GM19468 (cell line): Measurements from ENCODE around the gene GPR179.

Source experiments
- ATAC-seq: cut with Tn5 transposase; IDR thresholded peaks from one replicate; pipeline ENCODE4 v1.9.1; 2021; ENCODE audit warnings: mild to moderate bottlenecking, moderate library complexity, moderate number of reproducible peaks; ENCODE audit not compliant: unreplicated experiment; ENCODE audit errors: extremely low read depth

Gene GPR179, protein sequence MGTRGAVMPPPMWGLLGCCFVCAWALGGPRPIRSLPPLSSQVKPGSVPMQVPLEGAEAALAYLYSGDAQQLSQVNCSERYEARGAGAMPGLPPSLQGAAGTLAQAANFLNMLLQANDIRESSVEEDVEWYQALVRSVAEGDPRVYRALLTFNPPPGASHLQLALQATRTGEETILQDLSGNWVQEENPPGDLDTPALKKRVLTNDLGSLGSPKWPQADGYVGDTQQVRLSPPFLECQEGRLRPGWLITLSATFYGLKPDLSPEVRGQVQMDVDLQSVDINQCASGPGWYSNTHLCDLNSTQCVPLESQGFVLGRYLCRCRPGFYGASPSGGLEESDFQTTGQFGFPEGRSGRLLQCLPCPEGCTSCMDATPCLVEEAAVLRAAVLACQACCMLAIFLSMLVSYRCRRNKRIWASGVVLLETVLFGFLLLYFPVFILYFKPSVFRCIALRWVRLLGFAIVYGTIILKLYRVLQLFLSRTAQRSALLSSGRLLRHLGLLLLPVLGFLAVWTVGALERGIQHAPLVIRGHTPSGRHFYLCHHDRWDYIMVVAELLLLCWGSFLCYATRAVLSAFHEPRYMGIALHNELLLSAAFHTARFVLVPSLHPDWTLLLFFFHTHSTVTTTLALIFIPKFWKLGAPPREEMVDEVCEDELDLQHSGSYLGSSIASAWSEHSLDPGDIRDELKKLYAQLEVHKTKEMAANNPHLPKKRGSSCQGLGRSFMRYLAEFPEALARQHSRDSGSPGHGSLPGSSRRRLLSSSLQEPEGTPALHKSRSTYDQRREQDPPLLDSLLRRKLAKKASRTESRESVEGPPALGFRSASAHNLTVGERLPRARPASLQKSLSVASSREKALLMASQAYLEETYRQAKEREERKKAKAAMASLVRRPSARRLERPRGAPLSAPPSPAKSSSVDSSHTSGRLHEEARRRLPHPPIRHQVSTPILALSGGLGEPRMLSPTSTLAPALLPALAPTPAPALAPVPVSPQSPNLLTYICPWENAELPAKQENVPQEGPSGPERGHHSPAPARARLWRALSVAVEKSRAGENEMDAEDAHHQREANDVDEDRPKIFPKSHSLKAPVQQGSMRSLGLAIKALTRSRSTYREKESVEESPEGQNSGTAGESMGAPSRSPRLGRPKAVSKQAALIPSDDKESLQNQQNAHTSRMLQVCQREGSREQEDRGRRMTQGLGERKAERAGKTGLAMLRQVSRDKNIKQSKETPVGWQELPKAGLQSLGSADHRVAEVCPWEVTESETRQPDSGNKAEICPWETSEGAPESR (N-terminal part only)

DNA sequence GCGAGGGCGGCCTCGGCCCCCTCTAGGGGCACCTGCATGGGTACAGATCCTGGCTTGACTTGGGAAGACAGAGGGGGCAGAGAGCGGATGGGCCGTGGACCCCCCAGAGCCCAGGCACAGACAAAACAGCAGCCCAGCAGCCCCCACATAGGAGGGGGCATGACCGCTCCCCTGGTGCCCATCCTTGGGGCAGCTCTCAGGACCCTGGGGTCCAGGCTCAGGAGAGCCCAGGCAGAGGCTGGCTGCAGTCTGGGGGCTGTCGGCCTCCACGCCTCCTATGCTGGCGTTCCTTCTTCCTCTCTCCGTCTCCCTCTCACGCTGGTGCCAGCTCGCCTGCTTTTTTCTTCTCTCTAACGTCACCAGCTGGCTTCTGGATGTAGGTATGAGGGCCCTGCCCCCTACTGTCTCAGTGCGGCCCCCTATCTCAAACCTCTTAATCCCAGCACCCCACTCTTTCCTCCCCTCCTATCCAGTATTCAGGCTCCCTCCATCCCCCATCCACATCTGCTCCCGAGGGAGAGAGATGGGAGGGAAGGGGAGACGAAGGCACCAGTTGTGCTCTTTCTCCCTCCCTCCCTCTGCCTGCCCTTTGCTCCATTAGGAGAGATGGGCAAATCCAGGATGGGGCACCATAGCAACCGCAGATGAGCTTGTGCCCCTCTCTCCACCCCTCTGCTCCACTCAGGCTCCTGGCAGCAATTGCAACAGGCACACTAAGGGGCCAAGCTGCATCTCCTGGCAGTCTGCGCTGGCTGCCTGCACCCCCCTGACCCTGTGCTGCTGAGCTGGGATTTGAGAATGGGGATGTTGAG is at the start of gene GPR179:
TSS of gene GPR179 (minus strand) at position 349 of the 812 bp plus-strand sequence. CDS start at position 182, 167 bp downstream.
- no peak for ATAC-seq

DNA sequence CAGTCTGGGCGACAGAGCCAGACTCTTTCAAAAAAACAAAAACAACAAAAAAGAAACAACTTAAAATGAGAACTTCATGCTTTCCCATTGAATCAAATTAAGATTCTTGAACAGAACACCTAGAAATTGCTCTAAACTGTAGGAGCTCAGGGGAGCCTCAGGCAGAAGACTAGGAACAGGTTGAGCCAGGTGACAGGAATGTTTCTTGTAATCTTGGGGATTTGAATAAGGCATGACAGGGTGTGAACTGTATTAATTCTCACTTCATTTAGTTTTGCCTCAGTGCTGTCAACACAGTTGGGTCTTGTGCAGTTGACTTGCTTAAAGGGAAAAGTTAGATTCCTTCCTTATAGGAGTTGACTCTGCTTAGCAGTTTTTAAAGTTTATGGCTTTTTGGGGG is 35.7 kb upstream of the GPR179 start:
- no peak for ATAC-seq

DNA sequence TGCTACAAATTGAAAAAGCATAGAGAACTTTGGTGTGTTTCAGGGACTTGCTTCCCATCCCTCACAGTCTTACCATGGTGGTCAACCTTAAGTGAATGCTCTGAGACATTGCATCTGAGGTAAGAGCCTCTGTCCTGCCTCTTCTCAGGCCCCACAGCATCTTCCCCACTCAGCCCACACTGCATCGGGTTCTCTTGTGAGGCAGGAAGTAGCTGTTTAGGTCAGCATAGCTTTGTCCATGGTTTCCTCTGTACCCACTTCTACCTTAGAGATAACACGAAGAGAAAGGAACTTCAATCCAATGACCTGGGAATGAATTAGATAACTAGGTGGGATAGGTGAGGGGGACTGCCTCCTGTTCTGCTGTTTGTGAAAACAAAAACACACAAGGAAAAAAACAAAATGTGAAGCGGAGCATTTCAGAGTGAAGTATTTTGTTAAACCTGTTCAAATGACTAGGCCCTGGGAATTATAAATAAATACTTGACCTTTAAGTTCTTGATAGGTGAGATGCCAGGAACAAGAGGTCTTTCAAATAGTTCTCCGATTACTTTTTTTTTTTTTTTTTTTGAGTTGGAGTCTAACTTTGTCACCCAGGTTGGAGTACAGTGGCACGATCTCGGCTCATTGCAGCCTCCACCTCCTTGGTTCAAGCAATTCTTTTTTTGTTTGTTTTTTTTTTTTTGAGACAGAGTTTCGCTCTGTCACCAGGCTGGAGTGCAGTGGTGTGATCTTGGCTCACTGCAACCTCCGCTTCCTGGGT is 25.5 kb upstream of the GPR179 start:
- ATAC-seq: no peak

DNA sequence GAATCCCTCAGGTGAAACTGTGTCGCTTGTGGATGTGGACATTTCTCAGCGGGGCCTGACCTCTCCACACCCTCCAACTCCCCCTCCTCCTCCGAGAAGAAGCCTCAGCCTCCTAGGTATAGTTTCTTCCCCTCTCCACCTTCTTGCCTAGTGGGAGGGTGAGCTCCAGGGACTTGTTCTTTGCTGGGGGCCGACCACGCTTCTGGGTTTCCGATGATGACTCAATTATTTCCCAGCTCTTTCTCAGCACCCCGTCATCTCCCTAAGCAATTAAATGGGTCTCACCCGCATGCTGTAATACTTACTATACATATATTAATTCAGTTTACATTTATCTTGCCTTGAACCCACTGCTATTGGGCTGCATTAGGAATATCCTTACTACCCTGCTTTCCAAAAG is 21.0 kb upstream of the GPR179 start:
- no peak for ATAC-seq

DNA sequence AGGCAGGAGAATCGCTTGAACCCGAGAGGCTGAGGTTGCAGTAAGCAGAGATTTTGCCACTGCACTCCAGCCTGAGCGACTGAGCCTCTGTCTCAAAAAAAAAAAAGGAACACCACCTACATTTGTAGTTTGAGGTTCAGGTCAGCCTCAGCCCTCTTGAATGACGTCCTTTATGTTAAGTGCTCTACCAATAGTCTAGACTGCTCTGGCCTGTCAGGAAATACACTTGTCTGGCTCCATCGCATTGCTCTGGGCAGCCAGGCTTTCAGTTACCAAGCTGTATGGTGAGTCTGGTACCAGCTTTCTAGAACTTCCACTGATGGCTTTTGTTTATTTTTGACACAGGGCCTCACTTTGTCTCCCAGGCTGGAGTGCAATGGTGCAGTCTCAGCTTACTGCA is 19.3 kb upstream of the GPR179 start:
- ATAC-seq: no peak

DNA sequence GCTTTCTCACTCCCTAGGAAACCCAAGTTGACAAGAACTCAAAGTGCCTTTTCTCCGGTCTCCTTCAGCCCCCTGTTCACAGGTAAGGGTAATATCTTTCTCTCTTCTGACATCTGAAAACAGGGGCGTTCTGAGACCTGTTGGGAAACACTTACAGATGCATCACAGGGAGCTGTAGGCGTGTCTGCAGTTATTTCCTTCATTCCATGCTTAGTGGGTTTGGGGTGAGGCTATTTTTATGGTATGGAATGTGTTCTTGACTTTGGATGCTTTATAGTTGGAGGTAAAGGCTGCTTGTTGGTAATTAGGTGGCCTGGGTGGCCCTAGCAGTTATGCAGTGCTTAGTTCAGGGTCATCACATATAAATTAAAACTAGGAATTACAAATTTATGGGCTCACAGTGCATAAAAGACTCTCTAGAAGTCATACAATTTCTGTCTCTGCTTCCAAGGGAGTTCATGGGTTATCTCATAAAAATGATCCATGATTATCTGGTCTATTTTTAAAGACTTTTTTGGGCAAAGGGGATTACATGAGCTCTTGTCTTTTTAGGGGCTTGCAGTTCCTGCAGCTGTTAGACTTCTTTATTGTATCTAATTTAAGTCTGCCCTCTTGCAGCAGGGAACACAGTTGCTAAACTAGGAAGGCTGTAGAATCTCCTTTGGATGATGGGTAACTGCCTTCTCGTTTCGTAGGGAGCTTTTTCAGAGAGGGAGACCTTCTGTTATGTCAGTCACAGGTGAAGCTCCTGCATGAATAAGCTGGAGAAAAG is 18.1 kb upstream of the GPR179 start:
- no peak for ATAC-seq

DNA sequence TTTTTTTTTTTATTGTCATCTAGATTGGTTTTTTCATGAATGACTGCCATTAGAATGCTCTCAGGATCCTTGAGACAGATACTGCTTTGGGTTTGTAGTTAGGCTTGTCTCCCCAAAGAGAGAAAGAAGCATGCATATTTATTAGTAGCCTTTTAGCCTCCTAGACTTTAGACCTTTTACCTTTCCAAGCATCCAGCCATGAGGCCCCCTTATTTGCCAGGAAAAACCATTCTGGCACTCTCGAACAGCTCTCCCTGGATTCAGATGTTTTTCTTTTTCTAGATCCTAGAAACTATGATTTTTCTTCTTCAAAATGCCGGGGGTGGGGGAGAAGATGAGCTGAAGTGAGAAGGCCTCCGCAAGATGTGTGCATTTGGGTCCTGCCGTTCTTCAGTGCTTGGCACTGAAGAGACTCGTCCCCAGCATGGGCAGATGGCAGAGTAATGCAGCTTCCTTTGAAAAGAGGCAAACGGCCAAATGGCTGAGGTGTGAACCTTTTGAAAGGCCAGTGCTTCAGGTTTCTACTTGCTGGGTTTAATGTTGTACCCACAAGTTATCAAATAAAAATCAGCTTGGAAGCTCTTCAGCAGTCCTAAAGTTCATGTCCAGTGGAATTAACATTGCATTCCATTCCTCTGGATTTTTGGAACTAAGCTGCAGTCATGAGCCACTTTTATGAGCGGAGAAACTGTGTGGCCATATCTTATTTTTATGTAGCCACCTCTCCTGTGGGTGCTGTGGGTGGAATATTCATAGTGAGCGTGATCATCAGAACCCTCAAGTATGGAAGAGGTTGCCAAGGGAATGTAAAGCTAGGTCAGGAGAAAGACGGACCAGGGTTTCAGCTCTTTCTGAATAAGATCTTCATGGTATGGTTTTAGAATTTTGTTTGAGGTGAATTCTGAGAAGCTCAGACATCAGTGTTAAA is 15.1 kb upstream of the GPR179 start:
- ATAC-seq: no peak

DNA sequence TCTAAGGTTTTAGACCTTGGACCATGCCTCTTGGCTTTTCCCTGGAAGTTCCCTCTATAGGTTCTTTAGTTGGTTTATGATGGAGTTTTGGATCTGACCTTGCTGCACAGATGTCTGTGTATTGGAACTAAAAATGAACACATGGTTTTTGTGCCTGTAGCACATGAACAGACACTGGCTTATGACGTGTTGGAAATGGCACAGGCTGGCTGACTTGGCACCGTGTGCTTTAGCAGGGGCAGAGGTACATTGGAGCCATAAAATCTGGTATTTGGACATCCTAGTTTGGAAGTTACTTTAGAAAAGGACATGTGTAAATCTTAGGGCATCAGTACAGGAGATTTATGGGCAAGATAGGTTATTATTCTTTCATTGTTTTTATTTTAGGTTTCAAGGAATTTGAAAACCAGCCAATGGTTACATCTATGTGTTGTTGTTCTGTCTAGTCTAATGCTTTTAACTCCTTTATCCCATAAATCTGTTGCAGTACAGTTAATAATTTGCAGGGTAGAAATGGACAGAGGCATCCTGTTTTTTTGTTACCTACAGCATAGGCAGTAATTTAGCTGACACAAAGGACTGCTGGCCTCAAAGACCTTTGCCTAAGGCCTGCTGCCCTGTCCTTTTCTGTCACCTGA is 13.8 kb upstream of the GPR179 start:
- ATAC-seq: no peak

DNA sequence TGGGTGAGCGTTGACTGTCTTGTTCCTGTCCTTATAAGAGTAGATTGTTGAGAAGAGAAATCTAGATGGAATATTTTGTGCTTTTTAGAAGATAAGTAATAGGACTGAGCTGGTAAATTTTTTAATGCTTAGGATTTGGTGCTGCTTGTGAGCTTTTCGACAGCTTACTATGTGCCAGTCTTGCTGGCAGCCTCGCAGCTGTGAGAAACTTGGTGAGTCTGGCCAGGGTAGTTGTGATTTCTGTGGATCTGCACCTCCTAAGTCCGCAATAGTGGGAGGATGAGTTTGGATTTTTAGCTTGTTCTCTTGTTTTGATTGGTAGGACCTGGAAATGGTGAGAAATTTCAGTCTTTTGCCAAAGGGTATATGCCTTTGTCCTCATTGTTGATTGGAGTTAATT is 11.5 kb upstream of the GPR179 start:
- no peak for ATAC-seq

DNA sequence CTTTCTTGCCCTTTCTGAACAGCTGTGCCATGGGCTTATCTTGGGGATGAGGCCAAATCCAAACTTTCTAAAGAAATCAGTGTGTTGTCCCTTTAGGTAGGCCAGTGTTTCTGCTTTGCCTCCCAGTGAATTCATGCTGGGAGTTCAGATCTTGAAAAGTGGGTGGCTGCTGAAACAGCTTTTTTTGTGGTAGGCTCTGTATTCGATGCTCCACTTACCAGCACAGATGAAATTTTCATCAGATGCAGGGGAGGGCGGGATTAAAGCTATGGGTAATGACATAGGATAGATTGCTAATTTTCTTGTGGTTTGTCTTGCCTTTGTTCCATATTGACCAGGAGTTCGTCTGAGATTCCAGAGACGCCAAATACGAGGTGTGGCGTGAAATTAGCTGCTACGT is 10.7 kb upstream of the GPR179 start:
- ATAC-seq: no peak

DNA sequence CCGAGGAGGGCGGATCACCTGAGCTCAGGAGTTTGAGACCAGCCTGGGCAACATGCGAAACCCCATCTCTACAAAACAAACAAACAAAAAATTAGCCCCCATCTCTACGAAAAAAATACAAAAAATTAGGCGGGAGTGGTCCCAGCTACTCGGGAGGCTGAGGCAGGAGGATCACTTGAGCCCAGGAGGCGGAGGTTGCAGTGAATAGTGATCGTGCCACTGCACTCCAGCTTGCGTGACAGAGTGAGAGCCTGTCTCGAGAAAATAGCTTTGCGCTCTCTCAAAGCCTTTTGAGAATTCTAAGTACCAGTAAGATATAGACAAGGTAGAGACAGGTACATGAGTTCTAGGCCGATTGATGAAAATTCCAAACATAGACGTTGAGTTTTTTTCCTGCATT is 9.9 kb upstream of the GPR179 start:
- no peak for ATAC-seq

DNA sequence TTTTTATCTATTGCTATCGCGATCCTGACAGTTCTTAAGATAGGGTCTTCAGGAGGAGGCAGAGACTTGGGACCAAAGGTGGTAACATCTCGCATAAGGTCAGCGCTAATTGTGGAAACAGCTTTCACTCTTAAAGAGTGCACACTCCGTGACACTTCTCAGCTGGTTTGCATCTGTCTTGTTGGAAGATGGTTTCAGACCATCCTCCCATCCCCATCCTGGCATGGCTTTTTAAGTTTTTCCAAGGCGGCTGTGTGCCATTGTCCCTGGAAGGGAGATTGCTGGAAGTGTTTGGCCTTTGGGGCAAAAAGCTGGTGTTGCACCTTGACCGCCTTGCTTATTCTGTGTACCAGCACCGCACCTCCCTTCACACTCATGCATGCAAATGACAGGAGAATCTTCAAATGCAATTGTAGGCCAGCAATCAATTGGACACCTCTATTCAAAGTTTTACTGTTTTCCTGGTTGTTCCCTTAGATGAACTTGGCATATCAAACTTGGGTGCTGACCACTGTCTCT is 9.4 kb upstream of the GPR179 start:
- ATAC-seq: no peak

DNA sequence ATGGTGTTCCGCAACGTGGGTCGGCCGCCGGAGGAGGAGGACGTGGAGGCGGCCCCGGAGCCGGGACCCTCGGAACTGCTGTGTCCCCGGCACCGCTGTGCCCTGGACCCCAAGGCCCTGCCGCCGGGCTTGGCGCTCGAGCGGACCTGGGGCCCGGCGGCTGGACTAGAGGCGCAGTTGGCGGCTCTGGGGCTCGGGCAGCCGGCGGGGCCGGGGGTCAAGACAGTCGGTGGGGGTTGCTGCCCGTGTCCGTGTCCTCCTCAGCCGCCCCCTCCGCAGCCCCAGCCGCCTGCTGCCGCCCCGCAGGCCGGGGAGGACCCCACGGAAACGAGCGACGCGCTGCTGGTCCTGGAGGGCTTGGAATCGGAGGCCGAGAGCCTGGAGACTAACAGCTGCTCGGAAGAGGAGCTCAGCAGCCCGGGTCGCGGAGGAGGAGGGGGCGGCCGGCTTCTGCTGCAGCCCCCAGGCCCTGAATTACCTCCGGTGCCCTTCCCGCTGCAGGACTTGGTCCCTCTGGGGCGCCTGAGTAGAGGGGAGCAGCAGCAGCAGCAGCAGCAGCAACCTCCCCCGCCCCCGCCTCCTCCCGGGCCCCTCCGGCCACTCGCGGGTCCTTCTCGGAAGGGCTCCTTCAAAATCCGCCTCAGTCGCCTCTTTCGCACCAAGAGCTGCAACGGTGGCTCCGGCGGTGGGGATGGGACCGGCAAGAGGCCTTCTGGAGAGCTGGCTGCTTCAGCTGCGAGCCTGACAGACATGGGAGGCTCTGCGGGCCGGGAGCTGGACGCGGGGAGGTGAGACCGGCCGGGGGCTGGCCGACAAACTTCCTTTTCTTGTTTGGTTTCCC is 8.7 kb upstream of the GPR179 start:
- no peak for ATAC-seq

DNA sequence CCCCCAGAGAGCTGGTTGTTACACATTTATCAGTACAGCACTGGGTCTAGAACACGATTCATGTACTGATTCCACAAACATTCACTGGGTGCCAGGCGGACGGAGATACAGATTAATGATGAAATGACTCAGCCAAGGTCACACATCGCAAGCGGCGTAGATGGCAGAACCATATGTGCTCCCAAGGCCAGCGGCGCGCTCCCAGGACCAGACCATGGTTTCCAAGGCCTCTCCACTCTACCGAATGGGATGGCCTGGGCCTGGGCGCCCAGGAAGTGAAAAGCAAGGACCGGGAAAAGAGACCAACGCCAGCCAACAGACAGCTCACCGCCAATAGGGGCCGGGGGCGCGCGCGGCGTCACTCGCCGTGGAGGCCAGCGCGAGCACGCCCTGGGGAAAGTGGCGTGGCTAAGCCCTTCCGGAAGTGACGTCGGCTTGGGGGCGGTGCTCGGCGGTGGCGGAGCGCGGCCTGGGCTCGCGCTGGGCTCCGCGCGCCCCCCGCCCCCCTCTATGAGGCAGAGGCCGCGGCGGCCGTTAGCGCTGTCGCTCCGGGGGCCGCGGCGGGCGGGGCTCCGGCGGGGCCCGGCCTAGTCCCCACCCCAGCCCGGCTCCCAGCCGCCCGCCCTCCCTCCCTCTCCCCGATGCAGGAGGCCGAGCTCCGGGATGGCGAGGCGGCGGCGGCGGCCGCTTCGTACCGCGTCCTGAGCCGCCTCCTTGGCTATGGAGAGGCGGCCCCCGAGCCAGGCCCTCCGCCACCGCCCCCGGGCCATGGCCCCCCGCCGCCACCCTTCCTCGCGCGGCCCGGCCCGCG is 7.9 kb upstream of the GPR179 start, which contains the start of gene SOCS7:
TSS of gene SOCS7 (plus strand) at position 433 of the 811 bp plus-strand sequence. CDS start at position 642, 209 bp downstream.
- peak; percentile 70 for ATAC-seq

DNA sequence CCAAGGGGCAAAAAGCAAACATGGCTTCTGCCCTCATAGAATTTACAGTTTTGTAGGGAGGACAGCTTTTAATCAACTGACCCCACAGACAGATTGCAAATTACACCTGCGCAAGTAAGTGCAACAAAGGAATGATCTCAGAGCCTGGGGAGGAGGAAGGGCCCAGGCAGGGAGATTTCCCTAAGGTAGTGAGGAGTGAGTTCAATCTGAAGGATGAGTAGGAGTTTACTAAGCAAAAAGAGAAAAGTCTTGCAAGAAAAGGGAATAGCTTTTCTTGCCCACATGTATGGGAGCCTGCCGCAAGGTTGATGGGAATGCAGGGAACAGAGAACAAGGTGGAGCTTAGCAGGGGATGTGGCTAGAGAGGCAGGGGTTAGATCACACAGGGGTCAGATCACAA is 6.3 kb upstream of the GPR179 start:
- no peak for ATAC-seq
